Astrocyte (in vitro differentiated cells and primary cell): ENCODE data around the gene SIGLEC6. TPM values are rescaled to one million over a fixed set of nuclear protein-coding genes. Genes with fewer than 3 reads are reported as not detected.

ENCODE experiments used
- DNase-seq: peaks from one replicate; pipeline ENCODE4 v3.0.0-alpha.2; 2010; ENCODE audit warnings: low read depth
- FAIRE-seq: peaks from 2 replicates; lab custom pipeline; 2011; peaks lifted over from hg19 to GRCh38; lab: Jason Lieb, UNC
- H2AFZ ChIP-seq: 2 replicates; pipeline ENCODE4 v1.6.0; 2012; ENCODE audit warnings: low read depth, low read length, inconsistent platforms
- H3K27ac ChIP-seq: 2 replicates; pipeline ENCODE4 v1.5.1; 2011; ENCODE audit warnings: low read depth, low read length, inconsistent platforms
- H3K27me3 ChIP-seq: 2 replicates; pipeline ENCODE4 v1.6.0; 2011; ENCODE audit warnings: low read length, inconsistent platforms; ENCODE audit not compliant: insufficient read depth
- H3K36me3 ChIP-seq: 2 replicates; pipeline ENCODE4 v1.5.1; 2011; ENCODE audit warnings: low read length, inconsistent platforms; ENCODE audit not compliant: insufficient read depth
- H3K4me1 ChIP-seq: 2 replicates; pipeline ENCODE4 v1.5.1; 2011; ENCODE audit warnings: low read length, inconsistent platforms; ENCODE audit not compliant: insufficient read depth
- H3K4me2 ChIP-seq: 2 replicates; pipeline ENCODE4 v1.6.0; 2012; ENCODE audit warnings: low read length, inconsistent platforms
- H3K4me3 ChIP-seq: 2 replicates; pipeline ENCODE4 v1.5.1; 2011; ENCODE audit warnings: low read depth, mild to moderate bottlenecking, low read length, inconsistent platforms; ENCODE audit not compliant: insufficient read depth
- H3K79me2 ChIP-seq: 2 replicates; pipeline ENCODE4 v1.6.0; 2012; ENCODE audit warnings: mild to moderate bottlenecking, low read length, inconsistent platforms; ENCODE audit not compliant: insufficient read depth
- H3K9ac ChIP-seq: 2 replicates; pipeline ENCODE4 v1.6.0; 2012; ENCODE audit warnings: mild to moderate bottlenecking, low read length, inconsistent platforms
- H3K9me3 ChIP-seq: 2 replicates; pipeline ENCODE4 v1.5.1; 2012; ENCODE audit warnings: low read depth, mild to moderate bottlenecking, low read length, inconsistent platforms; ENCODE audit not compliant: insufficient read depth
- H4K20me1 ChIP-seq: 2 replicates; pipeline ENCODE4 v1.6.0; 2012; ENCODE audit warnings: low read length, inconsistent platforms; ENCODE audit not compliant: insufficient read depth
- H3K27ac Mint-ChIP-seq: one replicate; pipeline ENCODE4 v1.8.0; 2021; ENCODE audit warnings: mild to moderate bottlenecking, mixed read lengths; ENCODE audit not compliant: unreplicated experiment
- H3K27me3 Mint-ChIP-seq: one replicate; pipeline ENCODE4 v1.8.0; 2021; ENCODE audit warnings: low read depth, mixed read lengths; ENCODE audit not compliant: unreplicated experiment
- H3K36me3 Mint-ChIP-seq: one replicate; pipeline ENCODE4 v1.8.0; 2021; ENCODE audit warnings: low read depth, mixed read lengths; ENCODE audit not compliant: unreplicated experiment
- H3K4me1 Mint-ChIP-seq: one replicate; pipeline ENCODE4 v1.8.0; 2021; ENCODE audit warnings: low read depth, mixed read lengths; ENCODE audit not compliant: unreplicated experiment
- H3K4me3 Mint-ChIP-seq: one replicate; pipeline ENCODE4 v1.8.0; 2021; ENCODE audit warnings: mild to moderate bottlenecking, moderate library complexity, mixed read lengths; ENCODE audit not compliant: unreplicated experiment
- H3K9me3 Mint-ChIP-seq: one replicate; pipeline ENCODE4 v1.8.0; 2021; ENCODE audit warnings: mild to moderate bottlenecking, mixed read lengths; ENCODE audit not compliant: unreplicated experiment
- CTCF ChIP-seq: IDR thresholded peaks from 2 replicates; pipeline ENCODE4 v1.5.1; 2011; ENCODE audit warnings: low read depth, mild to moderate bottlenecking, inconsistent platforms, low read length, moderate library complexity; ENCODE audit not compliant: insufficient read depth
- EZH2 ChIP-seq: IDR thresholded peaks from 2 replicates; pipeline ENCODE4 v1.6.1; 2012; ENCODE audit warnings: mild to moderate bottlenecking, low read length, inconsistent platforms; ENCODE audit not compliant: insufficient read depth
- total RNA-seq: library from RNA; stranded (reverse); gene quantifications from 2 replicates; pipeline ENCODE4 v1.2.1, GENCODE V29; 2021

SIGLEC6 gene
- total RNA-seq, 1 donor from 2014 or later = not detected

- H3K4me1 ChIP-seq = peaks cover 8% of the 10 kb centered on the region
- DNase-seq = no peak
- H3K9me3 Mint-ChIP-seq = no peaks in the 10 kb centered on the region
- no peak overlapping the region for H3K4me2 ChIP-seq
- no peaks in the 10 kb centered on the region for H3K36me3 ChIP-seq
- no peaks in the 10 kb centered on the region for H4K20me1 ChIP-seq
- no peak overlapping the region for H2AFZ ChIP-seq
- H3K4me1 Mint-ChIP-seq = peaks cover 8% of the 10 kb centered on the region
- TF ChIP-seq EZH2 = no peak
- no peak for TF ChIP-seq CTCF
- peaks cover 44% of the 10 kb centered on the region for H3K27me3 Mint-ChIP-seq
- no peak for FAIRE-seq
- H3K36me3 Mint-ChIP-seq = no peaks in the 10 kb centered on the region
- no peak overlapping the region for H3K9ac ChIP-seq
- no peaks in the 10 kb centered on the region for H3K9me3 ChIP-seq
- peaks cover 2% of the 10 kb centered on the region for H3K27me3 ChIP-seq
- H3K4me3 ChIP-seq = no peak overlapping the region
- H3K27ac ChIP-seq = no peak overlapping the region
- H3K4me3 Mint-ChIP-seq = no peak overlapping the region
- H3K27ac Mint-ChIP-seq = no peak overlapping the region
- H3K79me2 ChIP-seq = peaks cover 16% of the 10 kb centered on the region
Measured at GRCh38 chr19:51567583-51567982, 36.1 kb upstream of the SIGLEC6 start.

GRCh38 chr19:51566489-51567100, 35.1 kb upstream of the SIGLEC6 start:
- Mint-ChIP-seq H3K27ac (no peak overlapping the region), H3K9me3 (no peaks in the 10 kb centered on the region), H3K4me1 (no peaks in the 10 kb centered on the region), H3K4me3 (no peak overlapping the region), H3K36me3 (no peaks in the 10 kb centered on the region), H3K27me3 (peaks cover 48% of the 10 kb centered on the region)
- H3K27me3 ChIP-seq = peaks cover 2% of the 10 kb centered on the region
- no peaks in the 10 kb centered on the region for H3K36me3 ChIP-seq
- TF ChIP-seq EZH2 (no peak), CTCF (no peak)
- FAIRE-seq (no peak), DNase-seq (no peak)
- no peaks in the 10 kb centered on the region for H3K4me1 ChIP-seq
- no peak overlapping the region for H3K4me3 ChIP-seq
- H3K9me3 ChIP-seq = no peaks in the 10 kb centered on the region
- no peak overlapping the region for H3K4me2 ChIP-seq
- H2AFZ ChIP-seq = no peak overlapping the region
- no peaks in the 10 kb centered on the region for H4K20me1 ChIP-seq
- H3K9ac ChIP-seq = no peak overlapping the region
- peaks cover 6% of the 10 kb centered on the region for H3K79me2 ChIP-seq
- H3K27ac ChIP-seq = no peak overlapping the region

DNA sequence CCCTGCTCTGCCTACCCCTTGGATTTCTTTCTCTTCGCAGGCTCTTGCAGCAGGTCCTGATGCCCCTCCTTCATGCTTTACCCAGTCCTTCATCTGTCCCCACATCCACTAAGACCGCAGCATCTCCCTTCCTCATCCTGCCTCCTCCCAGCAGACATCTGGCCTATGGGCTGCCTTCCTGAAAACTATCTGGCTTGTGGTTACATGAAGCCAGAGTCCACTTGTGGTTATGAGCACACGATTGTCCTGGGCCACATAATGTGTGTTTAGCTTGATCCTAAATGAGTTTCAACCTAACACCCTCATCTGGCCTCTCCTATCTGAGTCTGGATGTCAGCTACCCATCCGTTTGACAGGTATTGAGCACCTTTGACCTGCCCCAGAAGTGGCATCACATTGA, 34.1 kb upstream of the SIGLEC6 start:
- H3K4me3 ChIP-seq = no peak overlapping the region
- Mint-ChIP-seq H3K36me3 (no peaks in the 10 kb centered on the region), H3K4me3 (no peak overlapping the region), H3K4me1 (no peaks in the 10 kb centered on the region), H3K9me3 (no peaks in the 10 kb centered on the region), H3K27ac (peak overlapping the region; percentile 16), H3K27me3 (peaks cover 55% of the 10 kb centered on the region)
- no peaks in the 10 kb centered on the region for H3K36me3 ChIP-seq
- H3K27me3 ChIP-seq = peaks cover 2% of the 10 kb centered on the region
- H4K20me1 ChIP-seq = no peaks in the 10 kb centered on the region
- no peak overlapping the region for H2AFZ ChIP-seq
- no peak overlapping the region for H3K9ac ChIP-seq
- H3K9me3 ChIP-seq = no peaks in the 10 kb centered on the region
- no peak for FAIRE-seq
- no peaks in the 10 kb centered on the region for H3K79me2 ChIP-seq
- no peak for TF ChIP-seq EZH2
- TF ChIP-seq CTCF = no peak
- DNase-seq = no peak
- no peak overlapping the region for H3K4me2 ChIP-seq
- no peaks in the 10 kb centered on the region for H3K4me1 ChIP-seq
- no peak overlapping the region for H3K27ac ChIP-seq
